Activated B cell treated with CpG ODN at 0.5 μM for 24 hours (primary cell): Measurements from ENCODE around the gene CALR3. TPM values are rescaled to one million over a fixed set of nuclear protein-coding genes. Genes with fewer than 3 reads are reported as not detected.
"Not testable (repeated sequence)": the region's sequence is repeated elsewhere in the genome, so short reads cannot be mapped to it uniquely, and the experiment has no call there.

Source experiments
- ATAC-seq: fragments of 200-7000 bp; cut with Tn5 transposase; one replicate; pipeline ENCODE4 v1.10.0; 2021; ENCODE audit warnings: low read depth, mild to moderate bottlenecking, moderate library complexity
- CTCF ChIA-PET: fragments of 350-600 bp; sonication (Branson Sonifier 250); formaldehyde crosslinking; loops from one replicate; lab custom pipeline; 2021; ENCODE audit warnings: antibody characterized with exemption; lab: Charles Lee
- POLR2A ChIA-PET: fragments of 350-600 bp; sonication (Branson Sonifier 250); formaldehyde crosslinking; loops from one replicate; lab custom pipeline; 2021; ENCODE audit warnings: antibody characterized with exemption; lab: Charles Lee
- DNase-seq: peaks from one replicate; pipeline ENCODE4 v3.0.0; 2022
- H3K27ac Mint-ChIP-seq: one replicate; pipeline ENCODE4 v1.8.0; 2020; ENCODE audit warnings: mixed read lengths
- H3K27me3 Mint-ChIP-seq: one replicate; pipeline ENCODE4 v1.8.0; 2021; ENCODE audit warnings: mixed read lengths
- H3K36me3 Mint-ChIP-seq: one replicate; pipeline ENCODE4 v1.8.0; 2021; ENCODE audit warnings: low read depth, mixed read lengths
- H3K4me1 Mint-ChIP-seq: one replicate; pipeline ENCODE4 v1.8.0; 2021; ENCODE audit warnings: mixed read lengths
- H3K4me3 Mint-ChIP-seq: one replicate; pipeline ENCODE4 v1.8.0; 2020; ENCODE audit warnings: mild to moderate bottlenecking, mixed read lengths
- H3K9me3 Mint-ChIP-seq: one replicate; pipeline ENCODE4 v1.8.0; 2020; ENCODE audit warnings: mixed read lengths
- intact Hi-C: fragments of 100-400 bp; cut with micrococcal nuclease; formaldehyde crosslinking; loops from one replicate; pipeline ENCODE4 v1.15.1; 2024
- total RNA-seq: library from RNA; stranded (reverse); gene quantifications from 2 replicates; pipeline ENCODE4 v1.2.3, GENCODE V29; 2022
- TF ChIP-seq, protein P1 (sequence below): fragments of 200-600 bp; IDR thresholded peaks from one replicate; pipeline ENCODE4 v1.8.0; 2022; ENCODE audit warnings: antibody characterized with exemption, mild to moderate bottlenecking

CALR3 gene
- total RNA-seq, 1 donor from 2014 or later = not detected

DNA sequence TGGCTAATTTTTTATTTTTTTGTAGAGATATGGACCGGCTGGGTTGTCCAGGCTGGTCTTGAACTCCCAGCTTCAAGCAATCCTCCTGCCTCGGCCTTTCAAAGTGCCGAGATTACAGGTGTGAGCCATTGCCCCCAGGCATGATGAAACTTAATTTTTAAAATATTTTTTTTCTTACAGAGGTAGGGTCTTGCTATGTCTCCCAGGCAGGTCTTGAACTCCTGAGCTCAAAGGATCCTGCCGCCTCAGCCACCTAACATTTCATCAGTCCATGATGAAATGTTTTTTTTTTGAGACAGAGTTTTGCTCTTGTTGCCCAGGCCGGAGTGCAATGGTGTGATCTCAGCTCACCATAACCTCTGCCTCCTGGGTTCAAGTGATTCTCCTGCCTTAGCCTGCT, 12.6 kb upstream of the CALR3 start:
- Mint-ChIP-seq H3K4me1 (no peaks in the 10 kb centered on the region), H3K9me3 (no peaks in the 10 kb centered on the region), H3K4me3 (no peak overlapping the region), H3K36me3 (peaks cover 31% of the 10 kb centered on the region), H3K27me3 (no peaks in the 10 kb centered on the region), H3K27ac (no peak overlapping the region)
- intact Hi-C loops = no loop called here
- POLR2A ChIA-PET = interaction anchor here (0.8 kb wide), 1 partner anchor 62 kb away, joined by 3 read pairs; no protein-coding TSS in a partner anchor
- no peak for ATAC-seq
- no peak for DNase-seq
- CTCF ChIA-PET = no interaction called here
- TF ChIP-seq, protein P1, sequence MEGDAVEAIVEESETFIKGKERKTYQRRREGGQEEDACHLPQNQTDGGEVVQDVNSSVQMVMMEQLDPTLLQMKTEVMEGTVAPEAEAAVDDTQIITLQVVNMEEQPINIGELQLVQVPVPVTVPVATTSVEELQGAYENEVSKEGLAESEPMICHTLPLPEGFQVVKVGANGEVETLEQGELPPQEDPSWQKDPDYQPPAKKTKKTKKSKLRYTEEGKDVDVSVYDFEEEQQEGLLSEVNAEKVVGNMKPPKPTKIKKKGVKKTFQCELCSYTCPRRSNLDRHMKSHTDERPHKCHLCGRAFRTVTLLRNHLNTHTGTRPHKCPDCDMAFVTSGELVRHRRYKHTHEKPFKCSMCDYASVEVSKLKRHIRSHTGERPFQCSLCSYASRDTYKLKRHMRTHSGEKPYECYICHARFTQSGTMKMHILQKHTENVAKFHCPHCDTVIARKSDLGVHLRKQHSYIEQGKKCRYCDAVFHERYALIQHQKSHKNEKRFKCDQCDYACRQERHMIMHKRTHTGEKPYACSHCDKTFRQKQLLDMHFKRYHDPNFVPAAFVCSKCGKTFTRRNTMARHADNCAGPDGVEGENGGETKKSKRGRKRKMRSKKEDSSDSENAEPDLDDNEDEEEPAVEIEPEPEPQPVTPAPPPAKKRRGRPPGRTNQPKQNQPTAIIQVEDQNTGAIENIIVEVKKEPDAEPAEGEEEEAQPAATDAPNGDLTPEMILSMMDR = no peak

DNA sequence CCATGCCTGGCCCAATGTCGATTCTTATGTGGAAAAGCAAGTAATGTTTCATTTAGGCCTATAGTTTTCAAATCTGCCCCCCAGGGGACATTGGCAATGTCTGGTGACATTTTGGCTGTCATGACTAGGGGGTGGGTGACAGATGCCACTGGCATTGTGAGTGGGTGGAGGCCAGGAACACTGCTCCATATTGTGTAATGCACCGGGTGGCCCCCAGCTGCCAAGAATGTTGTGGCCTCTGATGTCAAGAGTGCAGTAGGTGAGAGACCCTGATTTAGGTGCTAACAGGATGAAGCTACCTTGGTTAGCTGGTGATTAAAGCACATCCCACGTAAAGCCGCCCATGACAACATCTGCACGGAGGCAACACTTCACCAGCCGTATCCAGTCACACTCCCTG, 11.0 kb upstream of the CALR3 start:
- POLR2A ChIA-PET = no interaction called here
- intact Hi-C loops = no loop called here
- H3K36me3 Mint-ChIP-seq = peaks cover 33% of the 10 kb centered on the region
- no peaks in the 10 kb centered on the region for H3K4me1 Mint-ChIP-seq
- DNase-seq (no peak), ATAC-seq (no peak)
- H3K27ac Mint-ChIP-seq = no peak overlapping the region
- CTCF ChIA-PET = no interaction called here
- TF ChIP-seq, protein P1 = no peak
- H3K4me3 Mint-ChIP-seq = no peak overlapping the region
- no peaks in the 10 kb centered on the region for H3K27me3 Mint-ChIP-seq
- no peaks in the 10 kb centered on the region for H3K9me3 Mint-ChIP-seq

DNA sequence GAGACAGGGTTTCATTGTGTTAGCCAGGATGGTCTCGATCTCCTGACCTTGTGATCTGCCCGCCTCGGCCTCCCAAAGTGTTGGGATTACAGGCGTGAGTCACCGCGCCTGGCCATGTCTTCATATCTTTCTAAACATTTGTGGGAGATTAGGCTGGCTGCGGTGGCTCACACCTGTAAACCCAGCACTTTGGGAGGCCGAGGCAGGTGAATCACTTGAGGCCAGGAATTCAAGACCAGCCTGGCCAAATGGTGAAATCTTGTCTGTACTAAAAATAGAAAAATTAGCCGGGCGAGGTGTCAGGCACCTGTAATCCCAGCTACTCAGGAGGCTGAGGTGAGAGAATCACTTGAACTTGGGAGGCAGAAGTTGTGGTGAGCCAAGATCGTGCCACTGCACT, 10.2 kb upstream of the CALR3 start:
- intact Hi-C loops, H3K4me3 Mint-ChIP-seq, H3K27me3 Mint-ChIP-seq, CTCF ChIA-PET, ATAC-seq, H3K9me3 Mint-ChIP-seq, H3K27ac Mint-ChIP-seq, H3K4me1 Mint-ChIP-seq, POLR2A ChIA-PET, DNase-seq: not testable (repeated sequence)
- peaks cover 34% of the 10 kb centered on the region for H3K36me3 Mint-ChIP-seq

DNA sequence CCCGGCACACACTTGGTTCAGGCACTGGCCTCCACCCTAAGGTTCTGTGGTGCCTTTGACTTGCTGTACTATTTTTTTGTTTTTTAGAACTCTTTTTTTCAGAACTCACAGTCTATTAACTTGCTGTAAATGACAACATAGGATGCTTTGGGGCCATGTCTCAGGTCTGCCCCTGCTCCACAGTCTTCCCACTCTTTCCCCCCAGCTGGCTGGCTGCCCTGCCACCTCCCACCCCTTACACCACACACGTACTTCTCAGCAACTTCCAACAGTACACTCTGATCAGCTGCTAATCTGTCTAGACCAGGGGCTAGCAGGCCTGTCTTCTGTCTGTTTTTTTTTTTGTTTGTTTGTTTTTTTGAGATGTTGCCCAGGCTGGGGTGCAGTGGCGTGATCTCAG, 8.3 kb upstream of the CALR3 start:
- POLR2A ChIA-PET = no interaction called here
- no peak for DNase-seq
- Mint-ChIP-seq H3K9me3 (no peaks in the 10 kb centered on the region), H3K27me3 (no peaks in the 10 kb centered on the region), H3K36me3 (peaks cover 25% of the 10 kb centered on the region), H3K4me3 (no peak overlapping the region), H3K27ac (no peak overlapping the region), H3K4me1 (no peaks in the 10 kb centered on the region)
- ATAC-seq = no peak
- TF ChIP-seq, protein P1 = no peak
- CTCF ChIA-PET = no interaction called here
- intact Hi-C loops = no loop called here

DNA sequence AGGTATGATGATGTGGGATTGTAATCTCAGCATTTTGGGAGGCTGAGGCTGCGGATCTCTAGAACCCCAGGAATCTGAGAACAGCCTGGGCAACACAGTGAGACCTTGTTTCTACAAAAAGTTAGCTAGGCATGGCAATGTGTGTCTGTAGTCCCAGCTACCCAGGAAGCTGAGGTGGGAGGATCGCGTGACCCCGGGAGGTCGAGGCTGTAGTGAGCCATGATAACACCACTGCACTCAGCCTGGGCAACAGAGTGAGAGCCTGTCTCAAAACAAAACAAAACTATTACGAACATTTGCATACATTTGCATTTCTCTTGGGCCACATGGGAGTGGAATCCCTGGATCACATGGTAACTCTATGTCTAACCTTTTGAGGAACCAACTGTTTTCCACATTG, 1.9 kb upstream of the CALR3 start:
- Mint-ChIP-seq H3K9me3 (no peaks in the 10 kb centered on the region), H3K36me3 (peaks cover 12% of the 10 kb centered on the region), H3K4me3 (peak overlapping the region; percentile 3), H3K27me3 (no peaks in the 10 kb centered on the region), H3K27ac (no peak overlapping the region), H3K4me1 (peaks cover 19% of the 10 kb centered on the region)
- intact Hi-C loops = no loop called here
- CTCF ChIA-PET = no interaction called here
- ATAC-seq = no peak
- POLR2A ChIA-PET = no interaction called here
- TF ChIP-seq, protein P1 = no peak
- DNase-seq = no peak

DNA sequence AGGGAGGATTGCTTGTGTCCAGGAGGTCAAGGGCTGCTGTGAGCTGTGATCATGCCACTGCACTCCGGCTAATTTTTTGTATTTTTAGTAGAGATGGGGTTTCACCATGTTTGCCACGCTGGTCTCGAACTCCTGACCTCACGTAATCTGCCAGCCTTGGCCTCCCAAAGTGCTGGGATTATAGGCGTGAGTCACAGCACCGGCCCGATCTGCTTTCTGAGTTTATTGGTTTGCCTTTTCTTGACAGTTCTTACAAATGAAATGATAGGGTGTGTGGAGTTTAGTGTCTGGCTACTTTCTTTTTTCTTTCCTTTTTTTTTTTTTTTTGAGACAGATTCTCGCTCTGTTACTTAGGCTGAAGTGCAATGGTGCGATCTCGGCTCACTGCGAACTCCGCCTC, 1.1 kb upstream of the CALR3 start:
- Mint-ChIP-seq H3K4me1 (peaks cover 19% of the 10 kb centered on the region), H3K4me3 (peak overlapping the region; percentile 98), H3K27me3 (no peaks in the 10 kb centered on the region), H3K36me3 (peaks cover 9% of the 10 kb centered on the region), H3K27ac (no peak overlapping the region), H3K9me3 (no peaks in the 10 kb centered on the region)
- ATAC-seq (no peak), DNase-seq (no peak)
- TF ChIP-seq, protein P1 = no peak
- ChIA-PET POLR2A (interaction anchor here (1.1 to 2.6 kb wide), 10 partner anchors 25 to 165 kb away, joined by 3 to 22 read pairs (median 5); partner anchors contain the start of genes CHERP and EPS15L1), CTCF (interaction anchor here (0.5 kb wide), 1 partner anchor 451 kb away, joined by 3 read pairs; no protein-coding TSS in a partner anchor)
- intact Hi-C loops = no loop called here
